Measurements from ENCODE around the gene NCBP2L. TPM values are rescaled to one million over a fixed set of nuclear protein-coding genes. Genes with fewer than 3 reads are reported as not detected.

The NCBP2L gene
- total RNA-seq, 3 donors from 2014 or later (not counting 1 experiment from before 2014, with no cell fraction given), result 0.18 TPM; not detected in 2

- no peak for ATAC-seq
- Histone ChIP-seq H3K4me1 (ENCODE audit: control insufficient read depth, insufficient read depth, low read length) (no peaks in the 10 kb centered on the region), H3K36me3 (ENCODE audit: control insufficient read depth, insufficient read depth, low read length) (no peaks in the 10 kb centered on the region), H3K27me3 (ENCODE audit: control insufficient read depth, insufficient read depth, low read length) (no peaks in the 10 kb centered on the region), H3K27ac (ENCODE audit: low read length) (no peak overlapping the region), H3K4me3 (ENCODE audit: low read length) (no peak overlapping the region), H3K9me3 (ENCODE audit: control insufficient read depth, insufficient read depth, low read length) (no peaks in the 10 kb centered on the region)
- no peak overlapping the region for H3K27ac Mint-ChIP-seq
- no peak for TF ChIP-seq CTCF (IDR thresholded peaks at IDR 0.05)
- 95% methylated on average over 3 of the region's 4 CpGs for WGBS (ENCODE audit: insufficient coverage)
- H3K4me1 Mint-ChIP-seq, result peaks cover 5 to 6% of the 10 kb centered on the region in 2 donors
- H3K27me3 Mint-ChIP-seq (ENCODE audit: low read depth in 2 of 2), result no peaks in the 10 kb centered on the region
- intact Hi-C loops (cut with micrococcal nuclease), result no loop called here
- H3K36me3 Mint-ChIP-seq, result no peaks in the 10 kb centered on the region
- H3K4me3 Mint-ChIP-seq, result no peak overlapping the region
- no peak for DNase-seq
- H3K9me3 Mint-ChIP-seq, result no peaks in the 10 kb centered on the region
These were observed 43.8 kb upstream of the NCBP2L start for GRCh38 chrX:107733686-107734085.

- no peaks in the 10 kb centered on the region for H3K36me3 ChIP-seq (ENCODE audit: control insufficient read depth, insufficient read depth, low read length)
- H3K9me3 ChIP-seq (ENCODE audit: control insufficient read depth, insufficient read depth, low read length), result no peaks in the 10 kb centered on the region
- no peak overlapping the region for H3K4me3 ChIP-seq (ENCODE audit: low read length)
- Mint-ChIP-seq H3K36me3 (no peaks in the 10 kb centered on the region), H3K4me1 (peaks cover 5 to 6% of the 10 kb centered on the region in 2 donors), H3K9me3 (no peaks in the 10 kb centered on the region), H3K4me3 (no peak overlapping the region), H3K27me3 (ENCODE audit: low read depth in 2 of 2) (no peaks in the 10 kb centered on the region), H3K27ac (no peak overlapping the region)
- TF ChIP-seq CTCF (IDR thresholded peaks at IDR 0.05), result no peak
- H3K4me1 ChIP-seq (ENCODE audit: control insufficient read depth, insufficient read depth, low read length), result no peaks in the 10 kb centered on the region
- WGBS (ENCODE audit: insufficient coverage), result 100% methylated on average over 1 of the region's 3 CpGs
- intact Hi-C loops (cut with micrococcal nuclease), result no loop called here
- no peak overlapping the region for H3K27ac ChIP-seq (ENCODE audit: low read length)
- DNase-seq (no peak), ATAC-seq (no peak)
- no peaks in the 10 kb centered on the region for H3K27me3 ChIP-seq (ENCODE audit: control insufficient read depth, insufficient read depth, low read length)
These were observed 42.9 kb upstream of the NCBP2L start for GRCh38 chrX:107734646-107735045.

- no peaks in the 10 kb centered on the region for H3K36me3 Mint-ChIP-seq
These were observed 40.6 kb upstream of the NCBP2L start for GRCh38 chrX:107736781-107737531.

More at GRCh38 chrX:107736781-107737531, 40.6 kb upstream of the NCBP2L start:
- Mint-ChIP-seq H3K27me3 (ENCODE audit: low read depth in 2 of 2) (no peaks in the 10 kb centered on the region), H3K4me3 (no peak overlapping the region), H3K9me3 (no peaks in the 10 kb centered on the region), H3K27ac (no peak overlapping the region), H3K4me1 (peaks cover 13 to 23% of the 10 kb centered on the region in 2 donors)
- intact Hi-C loops (cut with micrococcal nuclease), result no loop called here
- peaks cover 16% of the 10 kb centered on the region for H3K4me1 ChIP-seq (ENCODE audit: control insufficient read depth, insufficient read depth, low read length)
- no peak for TF ChIP-seq CTCF (IDR thresholded peaks at IDR 0.05)
- H3K9me3 ChIP-seq (ENCODE audit: control insufficient read depth, insufficient read depth, low read length), result no peaks in the 10 kb centered on the region
- no peak for ATAC-seq
- no peak for DNase-seq
- no peak overlapping the region for H3K27ac ChIP-seq (ENCODE audit: low read length)
- H3K4me3 ChIP-seq (ENCODE audit: low read length), result no peak overlapping the region
- H3K36me3 ChIP-seq (ENCODE audit: control insufficient read depth, insufficient read depth, low read length), result no peaks in the 10 kb centered on the region
- no peaks in the 10 kb centered on the region for H3K27me3 ChIP-seq (ENCODE audit: control insufficient read depth, insufficient read depth, low read length)
- 97% methylated on average over 7 of the region's 8 CpGs for WGBS (ENCODE audit: insufficient coverage)
